GM12873 (cell line): ENCODE measurements around the gene SLC1A1.

Experiments used
- TF ChIP-seq, protein P1 (sequence below): IDR thresholded peaks from 2 replicates; pipeline ENCODE4 v1.5.1; 2012; ENCODE audit warnings: low read depth, mild to moderate bottlenecking, moderate library complexity, low read length, control low read depth; ENCODE audit not compliant: insufficient read depth; ENCODE audit errors: missing control alignments

The SLC1A1 gene

DNA sequence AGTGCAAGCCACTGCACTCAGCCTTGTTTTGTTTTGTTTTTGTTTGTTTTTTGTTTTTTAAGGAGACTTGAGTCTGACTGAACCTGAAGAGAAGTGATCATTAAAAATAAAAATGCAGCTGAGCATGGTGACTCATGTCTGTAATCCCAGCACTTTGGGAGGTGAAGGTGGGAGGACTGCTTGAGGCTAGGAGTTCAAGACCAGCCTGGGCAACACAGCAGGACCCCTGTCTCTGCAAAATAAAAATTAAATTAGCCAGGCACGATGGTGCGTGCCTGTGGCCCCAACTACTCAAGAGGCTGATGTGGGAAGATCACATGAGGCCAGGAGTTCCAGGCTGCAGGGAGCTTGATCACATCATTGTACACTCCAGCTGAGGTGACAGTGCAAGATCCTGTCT is 6.2 kb downstream of the SLC1A1 start:
- TF ChIP-seq, protein P1, sequence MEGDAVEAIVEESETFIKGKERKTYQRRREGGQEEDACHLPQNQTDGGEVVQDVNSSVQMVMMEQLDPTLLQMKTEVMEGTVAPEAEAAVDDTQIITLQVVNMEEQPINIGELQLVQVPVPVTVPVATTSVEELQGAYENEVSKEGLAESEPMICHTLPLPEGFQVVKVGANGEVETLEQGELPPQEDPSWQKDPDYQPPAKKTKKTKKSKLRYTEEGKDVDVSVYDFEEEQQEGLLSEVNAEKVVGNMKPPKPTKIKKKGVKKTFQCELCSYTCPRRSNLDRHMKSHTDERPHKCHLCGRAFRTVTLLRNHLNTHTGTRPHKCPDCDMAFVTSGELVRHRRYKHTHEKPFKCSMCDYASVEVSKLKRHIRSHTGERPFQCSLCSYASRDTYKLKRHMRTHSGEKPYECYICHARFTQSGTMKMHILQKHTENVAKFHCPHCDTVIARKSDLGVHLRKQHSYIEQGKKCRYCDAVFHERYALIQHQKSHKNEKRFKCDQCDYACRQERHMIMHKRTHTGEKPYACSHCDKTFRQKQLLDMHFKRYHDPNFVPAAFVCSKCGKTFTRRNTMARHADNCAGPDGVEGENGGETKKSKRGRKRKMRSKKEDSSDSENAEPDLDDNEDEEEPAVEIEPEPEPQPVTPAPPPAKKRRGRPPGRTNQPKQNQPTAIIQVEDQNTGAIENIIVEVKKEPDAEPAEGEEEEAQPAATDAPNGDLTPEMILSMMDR: no peak

DNA sequence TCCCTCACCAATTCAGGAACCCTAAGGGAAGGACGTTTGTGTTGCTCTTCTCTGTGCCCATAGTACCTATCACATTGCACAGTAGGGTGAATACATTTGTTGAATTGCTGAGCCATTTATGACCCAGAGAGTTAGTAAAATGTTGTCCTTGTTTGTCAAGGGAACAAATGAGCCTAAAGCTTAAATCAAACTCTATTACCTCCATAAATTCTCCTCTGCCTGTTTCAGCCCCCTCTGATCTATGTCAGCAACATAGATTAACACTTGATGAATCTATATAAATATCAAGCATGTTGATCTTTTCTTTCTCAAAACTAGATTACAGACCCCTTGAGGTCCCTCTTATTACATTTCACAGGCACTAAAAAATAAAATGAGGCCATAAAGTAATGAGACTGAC is 7.1 kb downstream of the SLC1A1 start:
- TF ChIP-seq, protein P1: no peak

DNA sequence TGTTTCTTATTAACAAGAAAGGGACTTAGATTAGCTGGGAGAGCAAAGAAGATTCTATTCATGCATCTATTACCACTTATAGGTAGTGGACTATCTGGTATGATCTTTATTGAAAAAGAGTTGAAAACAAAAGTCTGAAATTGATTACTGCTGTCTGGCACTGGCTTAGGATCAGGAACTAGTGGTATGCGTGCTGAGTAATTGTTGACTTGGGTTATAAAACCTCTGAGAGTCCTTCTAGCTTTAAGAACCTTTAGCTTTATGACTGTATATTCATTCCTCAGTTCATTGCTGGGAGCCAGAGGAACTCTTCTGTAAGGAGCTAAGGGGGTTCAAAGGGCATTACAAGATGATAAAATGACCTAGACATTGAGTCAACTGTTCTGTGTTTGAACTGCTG is 7.6 kb downstream of the SLC1A1 start:
- TF ChIP-seq, protein P1: no peak

DNA sequence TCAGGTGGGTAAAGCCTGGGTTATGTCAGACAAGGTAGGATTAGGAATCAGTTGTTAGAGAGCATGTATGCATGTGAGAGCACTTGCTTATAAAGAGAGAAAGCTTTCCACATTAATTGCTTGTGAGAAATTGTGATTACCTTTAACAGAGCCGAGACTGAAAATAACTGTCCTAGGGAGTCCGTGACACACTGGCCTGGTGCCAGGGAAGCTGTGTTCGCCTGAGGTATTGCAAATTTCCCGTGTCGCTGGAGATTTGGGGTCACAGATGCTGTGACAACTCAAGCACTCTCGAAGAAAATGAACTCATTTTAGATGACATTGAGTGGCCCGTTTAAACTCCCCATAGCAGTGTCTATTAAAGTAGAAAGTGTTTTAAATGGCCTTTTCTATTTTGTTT is 9.6 kb downstream of the SLC1A1 start:
- TF ChIP-seq, protein P1: no peak

DNA sequence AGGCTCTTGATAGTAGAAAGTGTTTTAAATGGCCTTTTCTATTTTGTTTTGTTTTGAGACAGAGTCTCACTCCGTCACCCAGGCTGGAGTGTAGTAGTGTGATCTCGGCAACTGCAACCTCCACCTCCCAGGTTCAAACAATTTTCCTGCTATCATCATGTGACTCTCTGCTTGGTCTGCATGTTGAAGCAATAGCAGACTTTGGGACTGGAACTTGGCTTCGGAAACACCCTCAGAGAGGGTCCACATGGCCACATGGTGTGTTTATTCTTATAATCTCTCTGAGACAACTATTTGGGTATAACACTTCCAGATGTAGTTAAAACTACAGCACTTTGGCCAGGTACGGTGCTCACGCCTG is 10.9 kb downstream of the SLC1A1 start:
- TF ChIP-seq, protein P1: no peak

DNA sequence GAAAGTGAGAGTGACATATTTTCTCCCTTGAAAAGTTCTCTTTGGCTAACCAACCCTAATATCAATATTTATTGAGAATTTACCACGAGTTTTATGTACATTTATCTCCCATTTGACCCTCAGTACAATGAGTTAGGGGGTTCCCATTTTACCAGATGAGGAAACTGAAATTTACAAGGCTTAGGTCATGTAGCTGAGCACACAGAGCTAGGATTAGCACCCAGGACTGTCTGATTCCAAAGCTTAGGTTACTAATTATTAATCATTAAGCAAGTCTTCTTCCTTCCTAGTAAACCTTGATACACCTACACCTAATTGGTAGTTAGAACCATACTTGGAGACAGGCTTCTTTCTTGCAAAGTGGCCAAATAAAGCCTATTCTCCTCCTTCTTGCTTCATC is 12.2 kb downstream of the SLC1A1 start:
- TF ChIP-seq, protein P1: no peak

DNA sequence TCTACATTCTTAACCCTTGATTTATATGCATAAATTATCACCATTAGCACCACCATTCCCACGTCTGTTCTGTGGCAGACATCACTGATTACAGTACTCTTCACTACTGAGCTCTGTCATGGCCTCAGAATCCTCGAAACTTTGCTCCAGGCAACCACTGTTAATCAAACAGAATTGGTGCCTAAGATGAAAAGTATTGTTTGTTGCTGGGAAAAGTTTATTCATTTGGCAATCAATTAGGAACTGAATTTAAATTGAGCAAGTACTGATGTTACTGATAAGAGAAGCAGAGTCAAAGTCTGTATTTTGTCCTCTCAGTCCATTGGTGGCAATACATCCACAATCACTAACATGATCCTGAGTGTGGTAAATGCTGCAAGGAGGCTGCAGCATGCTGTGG is 12.8 kb downstream of the SLC1A1 start:
- TF ChIP-seq, protein P1: no peak

DNA sequence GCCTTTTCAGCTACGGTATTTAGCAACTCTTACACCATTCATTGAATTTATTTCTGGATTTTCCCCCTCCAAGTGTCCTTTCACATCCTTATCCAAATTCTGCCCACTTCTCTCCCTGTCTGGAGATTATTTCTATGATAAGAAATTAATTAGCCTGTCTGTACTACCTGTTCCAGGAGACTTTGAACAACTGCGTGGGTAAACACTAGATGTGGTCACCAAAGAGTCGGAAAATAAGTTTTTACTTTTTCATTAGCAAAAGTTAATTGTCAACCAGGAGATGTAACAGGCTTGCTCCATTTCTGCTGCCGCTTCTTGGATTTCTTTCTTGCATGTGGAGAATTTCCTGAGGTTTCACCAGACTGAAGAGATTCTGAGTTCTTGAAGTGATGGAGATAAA is 14.0 kb downstream of the SLC1A1 start:
- TF ChIP-seq, protein P1: no peak
